Stimulated activated naive CD8-positive, alpha-beta T cell treated with anti-CD3 and anti-CD28 coated beads, Interleukin-15, Interleukin-2, amounts not matched to agents 100 ng/mL and 50 ng/mL, for 24 hours (primary cell): ENCODE measurements around the gene IFT81.

Experiments used
- H3K27ac Mint-ChIP-seq: one replicate; pipeline ENCODE4 v1.8.0; 2021; ENCODE audit warnings: mild to moderate bottlenecking, mixed read lengths
- H3K27me3 Mint-ChIP-seq: one replicate; pipeline ENCODE4 v1.8.0; 2021; ENCODE audit warnings: mixed read lengths
- H3K36me3 Mint-ChIP-seq: one replicate; pipeline ENCODE4 v1.8.0; 2021; ENCODE audit warnings: low read depth, mixed read lengths
- H3K4me1 Mint-ChIP-seq: one replicate; pipeline ENCODE4 v1.8.0; 2021; ENCODE audit warnings: low read depth, mixed read lengths
- H3K4me3 Mint-ChIP-seq: one replicate; pipeline ENCODE4 v1.8.0; 2021; ENCODE audit warnings: mild to moderate bottlenecking, mixed read lengths
- H3K9me3 Mint-ChIP-seq: one replicate; pipeline ENCODE4 v1.8.0; 2021; ENCODE audit warnings: mixed read lengths

IFT81 gene

GRCh38 chr12:110228756-110229155, 104.6 kb downstream of the IFT81 start:
- H3K9me3 Mint-ChIP-seq: no peaks in the 10 kb centered on the region
- H3K27ac Mint-ChIP-seq: no peak overlapping the region
- no peaks in the 10 kb centered on the region for H3K4me1 Mint-ChIP-seq
- no peak overlapping the region for H3K4me3 Mint-ChIP-seq
- H3K36me3 Mint-ChIP-seq: no peaks in the 10 kb centered on the region
- H3K27me3 Mint-ChIP-seq: peaks cover 3% of the 10 kb centered on the region

- no peaks in the 10 kb centered on the region for H3K9me3 Mint-ChIP-seq
- H3K4me1 Mint-ChIP-seq: no peaks in the 10 kb centered on the region
- H3K27ac Mint-ChIP-seq: no peak overlapping the region
- H3K4me3 Mint-ChIP-seq: no peak overlapping the region
- H3K36me3 Mint-ChIP-seq: no peaks in the 10 kb centered on the region
- H3K27me3 Mint-ChIP-seq: peaks cover 3% of the 10 kb centered on the region
Measured at GRCh38 chr12:110229409-110229808, 105.3 kb downstream of the IFT81 start.

GRCh38 chr12:110230655-110231054, 106.5 kb downstream of the IFT81 start:
- Mint-ChIP-seq H3K9me3 (no peaks in the 10 kb centered on the region), H3K4me1 (peaks cover 4% of the 10 kb centered on the region), H3K27me3 (peaks cover 3% of the 10 kb centered on the region), H3K27ac (no peak overlapping the region), H3K4me3 (no peak overlapping the region), H3K36me3 (no peaks in the 10 kb centered on the region)

GRCh38 chr12:110233212-110233903, 109.2 kb downstream of the IFT81 start:
- H3K4me3 Mint-ChIP-seq: no peak overlapping the region
- H3K27ac Mint-ChIP-seq: no peak overlapping the region
- no peaks in the 10 kb centered on the region for H3K9me3 Mint-ChIP-seq
- H3K36me3 Mint-ChIP-seq: no peaks in the 10 kb centered on the region
- H3K27me3 Mint-ChIP-seq: no peaks in the 10 kb centered on the region
- peaks cover 4% of the 10 kb centered on the region for H3K4me1 Mint-ChIP-seq

- H3K4me1 Mint-ChIP-seq: peaks cover 4% of the 10 kb centered on the region
- H3K36me3 Mint-ChIP-seq: no peaks in the 10 kb centered on the region
- H3K27ac Mint-ChIP-seq: no peak overlapping the region
- H3K27me3 Mint-ChIP-seq: no peaks in the 10 kb centered on the region
- H3K9me3 Mint-ChIP-seq: no peaks in the 10 kb centered on the region
- no peak overlapping the region for H3K4me3 Mint-ChIP-seq
Measured at GRCh38 chr12:110234331-110234751, 110.2 kb downstream of the IFT81 start.

- Mint-ChIP-seq H3K4me1 (peaks cover 4% of the 10 kb centered on the region), H3K4me3 (no peak overlapping the region), H3K27me3 (no peaks in the 10 kb centered on the region), H3K36me3 (no peaks in the 10 kb centered on the region), H3K27ac (no peak overlapping the region), H3K9me3 (no peaks in the 10 kb centered on the region)
Measured at GRCh38 chr12:110234755-110235154, 110.6 kb downstream of the IFT81 start.

- H3K9me3 Mint-ChIP-seq: no peaks in the 10 kb centered on the region
- no peaks in the 10 kb centered on the region for H3K36me3 Mint-ChIP-seq
- no peak overlapping the region for H3K4me3 Mint-ChIP-seq
- no peak overlapping the region for H3K27ac Mint-ChIP-seq
- H3K27me3 Mint-ChIP-seq: no peaks in the 10 kb centered on the region
- H3K4me1 Mint-ChIP-seq: peaks cover 4% of the 10 kb centered on the region
Measured at GRCh38 chr12:110235383-110235782, 111.2 kb downstream of the IFT81 start.

GRCh38 chr12:110243227-110243626, 119.1 kb downstream of the IFT81 start:
- Mint-ChIP-seq H3K36me3 (no peaks in the 10 kb centered on the region), H3K4me1 (no peaks in the 10 kb centered on the region), H3K27ac (no peak overlapping the region), H3K4me3 (no peak overlapping the region), H3K27me3 (peaks cover 2% of the 10 kb centered on the region), H3K9me3 (no peaks in the 10 kb centered on the region)

GRCh38 chr12:110244372-110244771, 120.2 kb downstream of the IFT81 start:
- H3K27me3 Mint-ChIP-seq: peaks cover 2% of the 10 kb centered on the region
- H3K4me1 Mint-ChIP-seq: no peaks in the 10 kb centered on the region
- H3K4me3 Mint-ChIP-seq: no peak overlapping the region
- no peaks in the 10 kb centered on the region for H3K9me3 Mint-ChIP-seq
- no peaks in the 10 kb centered on the region for H3K36me3 Mint-ChIP-seq
- no peak overlapping the region for H3K27ac Mint-ChIP-seq

GRCh38 chr12:110244829-110245228, 120.7 kb downstream of the IFT81 start:
- Mint-ChIP-seq H3K36me3 (no peaks in the 10 kb centered on the region), H3K9me3 (no peaks in the 10 kb centered on the region), H3K4me1 (no peaks in the 10 kb centered on the region), H3K4me3 (no peak overlapping the region), H3K27ac (no peak overlapping the region), H3K27me3 (peaks cover 2% of the 10 kb centered on the region)

GRCh38 chr12:110245369-110245772, 121.2 kb downstream of the IFT81 start:
- no peak overlapping the region for H3K27ac Mint-ChIP-seq
- no peak overlapping the region for H3K4me3 Mint-ChIP-seq
- H3K9me3 Mint-ChIP-seq: no peaks in the 10 kb centered on the region
- no peaks in the 10 kb centered on the region for H3K36me3 Mint-ChIP-seq
- no peaks in the 10 kb centered on the region for H3K4me1 Mint-ChIP-seq
- H3K27me3 Mint-ChIP-seq: peaks cover 2% of the 10 kb centered on the region

- no peaks in the 10 kb centered on the region for H3K36me3 Mint-ChIP-seq
- no peaks in the 10 kb centered on the region for H3K27me3 Mint-ChIP-seq
- no peak overlapping the region for H3K4me3 Mint-ChIP-seq
- no peak overlapping the region for H3K27ac Mint-ChIP-seq
- no peaks in the 10 kb centered on the region for H3K9me3 Mint-ChIP-seq
- H3K4me1 Mint-ChIP-seq: no peaks in the 10 kb centered on the region
Measured at GRCh38 chr12:110246636-110247339, 122.6 kb downstream of the IFT81 start.

- Mint-ChIP-seq H3K4me3 (no peak overlapping the region), H3K27ac (no peak overlapping the region), H3K36me3 (no peaks in the 10 kb centered on the region), H3K4me1 (no peaks in the 10 kb centered on the region), H3K27me3 (no peaks in the 10 kb centered on the region), H3K9me3 (no peaks in the 10 kb centered on the region)
Measured at GRCh38 chr12:110247340-110248095, 123.4 kb downstream of the IFT81 start.

GRCh38 chr12:110248096-110248447, 123.9 kb downstream of the IFT81 start:
- no peaks in the 10 kb centered on the region for H3K4me1 Mint-ChIP-seq
- no peak overlapping the region for H3K27ac Mint-ChIP-seq
- no peaks in the 10 kb centered on the region for H3K27me3 Mint-ChIP-seq
- H3K9me3 Mint-ChIP-seq: no peaks in the 10 kb centered on the region
- no peak overlapping the region for H3K4me3 Mint-ChIP-seq
- H3K36me3 Mint-ChIP-seq: no peaks in the 10 kb centered on the region

GRCh38 chr12:110249105-110249504, 124.9 kb downstream of the IFT81 start:
- Mint-ChIP-seq H3K4me1 (no peaks in the 10 kb centered on the region), H3K4me3 (no peak overlapping the region), H3K27ac (no peak overlapping the region), H3K27me3 (no peaks in the 10 kb centered on the region), H3K36me3 (no peaks in the 10 kb centered on the region), H3K9me3 (no peaks in the 10 kb centered on the region)
